A673 (cell line): ENCODE results near the gene SEC16B.

Experiments used
- EZH2 ChIP-seq: fragments of 200-600 bp; sonication (generic); IDR thresholded peaks from 2 replicates; pipeline ENCODE4 v1.6.1; 2017; ENCODE audit warnings: borderline replicate concordance, low read depth, mild to moderate bottlenecking, mixed read lengths, antibody characterized with exemption, low read length; ENCODE audit not compliant: poor library complexity, severe bottlenecking
- TF ChIP-seq, protein P1 (sequence below): fragments of 300-800, 200-600 bp; sonication (generic); conservative IDR thresholded peaks from 2 replicates; pipeline ENCODE4 v1.5.1; 2017; ENCODE audit warnings: low read depth, mild to moderate bottlenecking, antibody characterized with exemption, low read length, moderate library complexity, mixed read lengths

DNA sequence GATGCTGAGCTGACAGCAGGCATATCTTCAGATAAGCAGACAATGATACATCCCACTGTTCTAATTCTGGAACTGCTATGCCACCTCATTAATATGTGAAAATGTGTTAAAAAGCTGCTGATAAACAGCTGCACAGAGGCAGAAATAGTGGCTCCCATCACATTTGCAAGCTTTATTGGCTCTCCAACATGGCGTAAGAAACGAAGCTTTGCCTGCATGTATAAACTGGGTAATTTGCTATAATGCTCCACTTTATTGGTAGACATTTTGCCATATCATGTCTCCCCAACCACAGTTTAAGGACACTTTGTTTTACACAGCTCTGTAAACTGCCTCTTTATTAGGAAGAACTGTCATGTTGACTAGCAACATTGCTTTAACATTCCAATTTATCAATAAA lies 49.8 kb downstream of the SEC16B start:
- TF ChIP-seq, protein P1, sequence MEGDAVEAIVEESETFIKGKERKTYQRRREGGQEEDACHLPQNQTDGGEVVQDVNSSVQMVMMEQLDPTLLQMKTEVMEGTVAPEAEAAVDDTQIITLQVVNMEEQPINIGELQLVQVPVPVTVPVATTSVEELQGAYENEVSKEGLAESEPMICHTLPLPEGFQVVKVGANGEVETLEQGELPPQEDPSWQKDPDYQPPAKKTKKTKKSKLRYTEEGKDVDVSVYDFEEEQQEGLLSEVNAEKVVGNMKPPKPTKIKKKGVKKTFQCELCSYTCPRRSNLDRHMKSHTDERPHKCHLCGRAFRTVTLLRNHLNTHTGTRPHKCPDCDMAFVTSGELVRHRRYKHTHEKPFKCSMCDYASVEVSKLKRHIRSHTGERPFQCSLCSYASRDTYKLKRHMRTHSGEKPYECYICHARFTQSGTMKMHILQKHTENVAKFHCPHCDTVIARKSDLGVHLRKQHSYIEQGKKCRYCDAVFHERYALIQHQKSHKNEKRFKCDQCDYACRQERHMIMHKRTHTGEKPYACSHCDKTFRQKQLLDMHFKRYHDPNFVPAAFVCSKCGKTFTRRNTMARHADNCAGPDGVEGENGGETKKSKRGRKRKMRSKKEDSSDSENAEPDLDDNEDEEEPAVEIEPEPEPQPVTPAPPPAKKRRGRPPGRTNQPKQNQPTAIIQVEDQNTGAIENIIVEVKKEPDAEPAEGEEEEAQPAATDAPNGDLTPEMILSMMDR, result no peak
- TF ChIP-seq EZH2, result no peak
